GM12878 (cell line): ENCODE results near the gene CLCNKA. TPM values are rescaled to one million over a fixed set of nuclear protein-coding genes. Genes with fewer than 3 reads are reported as not detected.
"Not testable (repeated sequence)": the region's sequence is repeated elsewhere in the genome, so short reads cannot be mapped to it uniquely, and the experiment has no call there.

Experiments
- ATAC-seq: fragments of 200-7000 bp; cut with Tn5 transposase; 3 replicates; pipeline ENCODE4 v1.9.1; 2020; ENCODE audit warnings: mild to moderate bottlenecking, moderate library complexity
- BruUV-seq: library from RNA; stranded (reverse); fragments of 400-500 nt; replicated peaks from 2 replicates; lab custom pipeline; 2021; lab: Mats Ljungman, UMichigan
- CTCF ChIA-PET: fragments of 300-600 bp; sonication (Branson Sonifier 250); formaldehyde crosslinking; extraction: SDS; loops from one replicate; lab custom pipeline; 2021; ENCODE audit warnings: inconsistent platforms; lab: Yijun Ruan, JAX
- POLR2A ChIA-PET: fragments of 350-600 bp; formaldehyde crosslinking; extraction: SDS; loops from one replicate; lab custom pipeline; 2021; ENCODE audit warnings: inconsistent platforms; lab: Charles Lee
- RAD21 ChIA-PET: fragments of 300-600 bp; sonication (Branson Sonifier 250); formaldehyde crosslinking; loops from one replicate; lab custom pipeline; 2023; ENCODE audit warnings: antibody characterized with exemption; ENCODE audit not compliant: unreplicated experiment; lab: Charles Lee
- SMC1A ChIA-PET: fragments of 300-600 bp; sonication (Branson Sonifier 250); formaldehyde crosslinking; loops from one replicate; lab custom pipeline; 2023; ENCODE audit not compliant: unreplicated experiment, uncharacterized antibody; lab: Charles Lee
- DNase-seq: peaks from one replicate; pipeline ENCODE4 v3.0.0-alpha.2; 2011; ENCODE audit warnings: low read depth, low spot score
- FAIRE-seq: peaks from 3 replicates; lab custom pipeline; 2011; peaks lifted over from hg19 to GRCh38; lab: Jason Lieb, UNC
- H2AFZ ChIP-seq: 2 replicates; pipeline ENCODE4 v1.6.0; 2011; ENCODE audit warnings: low read depth, low read length, control low read depth; ENCODE audit not compliant: control insufficient read depth
- H3K27ac ChIP-seq: 2 replicates; pipeline ENCODE4 v1.5.1; 2011; ENCODE audit warnings: control low read depth; ENCODE audit not compliant: control insufficient read depth, insufficient read depth
- H3K27me3 ChIP-seq, 2 experiments: replicated peaks in 1 of 2; 2 replicates each; pipeline versions ENCODE4 v1.6.0 to v1.6.1; 2011; ENCODE audit warnings: low read length in 1 of 2; ENCODE audit not compliant: control insufficient read depth in 2 of 2, insufficient read depth in 2 of 2
- H3K36me3 ChIP-seq, 2 experiments: 2 replicates each; pipeline ENCODE4 v1.5.1; 2011; ENCODE audit warnings: low read length in 1 of 2; ENCODE audit not compliant: control insufficient read depth in 2 of 2, insufficient read depth in 2 of 2
- H3K4me1 ChIP-seq: 2 replicates; pipeline ENCODE4 v1.6.1; 2011; ENCODE audit warnings: mild to moderate bottlenecking, low read length, moderate library complexity, mixed read lengths; ENCODE audit not compliant: control insufficient read depth, insufficient read depth
- H3K4me2 ChIP-seq: 2 replicates; pipeline ENCODE4 v1.6.0; 2011; ENCODE audit warnings: control low read depth; ENCODE audit not compliant: control insufficient read depth, insufficient read depth
- H3K4me3 ChIP-seq: fragments of 200-600 bp; sonication (generic); 2 replicates; pipeline ENCODE4 v1.5.1; 2016
- H3K79me2 ChIP-seq: 2 replicates; pipeline ENCODE4 v1.6.0; 2011; ENCODE audit warnings: low read length; ENCODE audit not compliant: control insufficient read depth, insufficient read depth
- H3K9ac ChIP-seq: 2 replicates; pipeline ENCODE4 v1.8.0; 2011; ENCODE audit warnings: low read length, control low read depth, mixed read lengths; ENCODE audit not compliant: control insufficient read depth, insufficient read depth
- H3K9me3 ChIP-seq: replicated peaks from 3 replicates; pipeline ENCODE4 v1.5.1; 2011; ENCODE audit warnings: mild to moderate bottlenecking, low read length; ENCODE audit not compliant: control insufficient read depth, insufficient read depth
- H4K20me1 ChIP-seq: 2 replicates; pipeline ENCODE4 v1.6.0; 2011; ENCODE audit not compliant: control insufficient read depth, insufficient read depth
- CHD1 ChIP-seq: IDR thresholded peaks from 2 replicates; pipeline ENCODE4 v1.6.1; 2012; ENCODE audit warnings: low read depth, low read length, improper control_type of control experiment
- PAX5 ChIP-seq: IDR thresholded peaks from 2 replicates; pipeline ENCODE4 v1.6.1; 2011; ENCODE audit warnings: low read depth, low read length, borderline replicate concordance
- SMAD1 ChIP-seq: fragments of 450-650 bp; IDR thresholded peaks from 2 replicates; pipeline ENCODE4 v1.6.1; 2018; ENCODE audit warnings: mild to moderate bottlenecking, low read depth; ENCODE audit not compliant: partially characterized antibody
- WGBS: methylation state at CpG from one replicate; pipeline ENCODE4 v1.1.6; 2016; ENCODE audit warnings: low lambda C conversion rate; ENCODE audit not compliant: insufficient replicate concordance, insufficient coverage; ENCODE audit errors: missing lambda C conversion rate; 5-methylcytosine and 5-hydroxymethylcytosine counted together
- in situ Hi-C: fragments of 300-500 bp; cut with MboI; formaldehyde crosslinking; loops from 9 replicates; pipeline ENCODE4 v1.14.3; 2018; ENCODE audit warnings: mixed read lengths
- intact Hi-C: fragments of 100-400 bp; cut with micrococcal nuclease; formaldehyde crosslinking; loops from one replicate; pipeline ENCODE4 v1.14.2; 2022; ENCODE audit not compliant: unreplicated experiment
- polyA plus RNA-seq, 11 experiments: library from polyadenylated mRNA; depleted of rRNA in 4 of 11; unstranded in 6 of 11; stranded (reverse) in 5 of 11; fragments of >200 nt; fragmentation: Nextera tagmentation in 4 of 11; fragmentation: Illumina TruSeq in 1 of 11; extraction: Ambion mirVana in 4 of 11; extraction: Trizol in 1 of 11; gene quantifications; 1 replicate in 1 of 11; 2 replicates in 10 of 11; pipeline versions ENCODE4 v1.2.1 to v1.2.3, GENCODE V29; 2011 to 2016; ENCODE audit warnings: inconsistent platforms in 2 of 11, missing spikeins in 2 of 11, low read depth in 1 of 11
- total RNA-seq, 4 experiments: library from RNA; depleted of rRNA in 3 of 4; stranded (reverse); fragments of >200 nt in 3 of 4; fragmentation: Illumina TruSeq in 1 of 4; extraction: Trizol in 1 of 4; gene quantifications; 2 replicates each; pipeline versions ENCODE4 v1.2.1 to v1.2.3, GENCODE V29; 2013 to 2021
- TF ChIP-seq, protein P1 (sequence below): fragments of 450-650 bp; IDR thresholded peaks from 2 replicates; pipeline ENCODE4 v1.6.1; 2017; ENCODE audit warnings: mild to moderate bottlenecking, moderate library complexity
- TF ChIP-seq, protein P2 (sequence below): fragments of 450-650 bp; IDR thresholded peaks from 2 replicates; pipeline ENCODE4 v1.6.1; 2018; ENCODE audit warnings: borderline replicate concordance, mild to moderate bottlenecking; ENCODE audit not compliant: partially characterized antibody

The CLCNKA gene
- total and polyA plus RNA-seq, 10 of the 15 experiments (the other 5 are each of a cell fraction or from before 2014, with no cell fraction given), result 0.02 to 0.15 (median 0.08) TPM; not detected in 6

DNA sequence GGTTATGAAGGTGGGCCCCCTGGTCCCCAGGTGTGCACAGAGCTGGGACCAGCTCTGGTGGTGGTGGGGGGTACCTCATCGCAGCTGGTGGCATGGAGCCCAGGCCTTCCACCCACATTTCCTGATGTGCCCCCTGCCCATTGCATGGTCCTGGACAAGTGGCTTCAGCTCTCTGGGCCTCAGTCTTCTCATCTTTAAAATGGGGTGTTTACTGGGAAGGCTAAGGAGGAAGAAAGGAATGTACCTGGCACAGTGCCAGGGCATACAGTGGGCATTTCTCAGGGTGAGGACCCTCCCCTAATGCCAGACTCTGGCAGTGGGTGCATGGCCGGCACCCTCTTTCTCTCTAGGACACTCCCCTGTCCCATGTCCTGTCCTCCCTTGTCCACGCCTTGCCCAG, 29.2 kb downstream of the CLCNKA start (continued):
- TF ChIP-seq SMAD1 (no peak), CHD1 (no peak), PAX5 (no peak)

DNA sequence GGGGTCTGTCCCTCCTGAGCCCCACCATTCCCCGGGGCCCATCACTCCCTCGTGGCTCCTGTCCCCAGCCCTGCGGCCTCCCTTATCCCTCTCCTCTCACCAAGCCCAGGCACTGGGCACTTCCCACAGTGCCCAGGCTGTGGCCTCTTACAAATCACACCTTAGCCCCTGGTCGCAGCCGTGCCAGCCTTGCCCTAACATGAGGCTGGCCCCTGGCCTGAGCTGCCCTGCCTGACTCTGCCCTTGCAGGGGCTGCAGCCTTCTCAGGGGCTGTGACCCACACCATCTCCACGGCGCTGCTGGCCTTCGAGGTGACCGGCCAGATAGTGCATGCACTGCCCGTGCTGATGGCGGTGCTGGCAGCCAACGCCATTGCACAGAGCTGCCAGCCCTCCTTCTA, 30.1 kb downstream of the CLCNKA start:
- ATAC-seq, H4K20me1 ChIP-seq, H3K27me3 ChIP-seq, H3K4me3 ChIP-seq, H3K4me1 ChIP-seq, FAIRE-seq, H3K4me2 ChIP-seq, SMC1A ChIA-PET, in situ Hi-C loops, BruUV-seq, RAD21 ChIA-PET, H2AFZ ChIP-seq, CTCF ChIA-PET, H3K9me3 ChIP-seq, H3K9ac ChIP-seq, H3K36me3 ChIP-seq, DNase-seq, H3K79me2 ChIP-seq, H3K27ac ChIP-seq, POLR2A ChIA-PET: not testable (repeated sequence)
- 49% methylated on average over 12 of the region's 12 CpGs for WGBS
- intact Hi-C loops, result loop anchor here (10.0 kb wide), 1 partner anchor 107 kb away; no protein-coding TSS in a partner anchor

DNA sequence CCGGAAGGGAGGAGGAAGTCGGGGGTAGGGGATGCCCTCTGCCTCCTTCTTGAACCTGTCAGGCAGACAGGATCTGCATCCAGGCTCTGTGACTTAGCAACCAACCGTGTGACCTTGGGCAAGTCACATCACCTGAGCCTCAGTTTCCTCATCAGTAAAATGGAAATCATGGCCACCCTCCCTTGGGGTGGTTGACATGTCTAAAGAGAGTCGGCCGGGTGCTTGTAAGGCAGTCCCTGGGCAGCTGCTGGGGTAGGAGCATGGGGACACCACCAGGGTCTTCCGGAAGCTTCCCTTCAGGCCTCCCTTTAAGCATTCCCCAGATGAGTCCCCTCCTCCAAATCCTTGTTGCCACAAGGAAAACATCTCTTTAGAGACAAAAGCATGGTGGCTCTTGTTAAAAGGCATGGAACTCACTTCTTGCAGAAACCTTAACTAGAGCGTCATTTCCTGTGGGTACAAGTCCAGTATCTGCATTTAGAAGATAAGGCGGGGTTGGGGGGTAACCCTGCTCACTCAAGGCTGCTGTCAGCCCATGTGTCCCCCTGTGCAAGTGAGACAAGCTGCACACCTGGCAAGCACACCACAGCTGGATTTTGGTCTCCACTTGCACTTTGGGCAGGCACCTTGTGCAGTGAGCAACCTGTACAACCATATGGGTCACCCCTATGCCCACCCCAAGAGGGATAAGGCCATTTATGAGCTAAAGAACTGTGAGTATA, 32.1 kb downstream of the CLCNKA start:
- H3K27ac ChIP-seq, result no peak overlapping the region
- H2AFZ ChIP-seq, result no peak overlapping the region
- H3K9ac ChIP-seq, result no peak overlapping the region
- no peaks in the 10 kb centered on the region for H4K20me1 ChIP-seq
- POLR2A ChIA-PET, result no interaction called here
- no TSS peak for BruUV-seq
- intact Hi-C loops, result loop anchor here (10.0 kb wide), 1 partner anchor 109 kb away; no protein-coding TSS in a partner anchor
- CTCF ChIA-PET, result interaction anchor here (1.1 to 5.5 kb wide), 7 partner anchors 10 to 260 kb away, joined by 3 to 81 read pairs (median 4); no protein-coding TSS in a partner anchor
- H3K4me3 ChIP-seq, result no peak overlapping the region
- ATAC-seq, result no peak
- SMC1A ChIA-PET, result interaction anchor here (0.8 to 3.5 kb wide), 3 partner anchors 43 to 48 kb away, joined by 3 to 17 read pairs (median 12); no protein-coding TSS in a partner anchor
- no peaks in the 10 kb centered on the region for H3K79me2 ChIP-seq
- FAIRE-seq, result no peak
- RAD21 ChIA-PET, result interaction anchor here (0.6 to 1.3 kb wide), 3 partner anchors 39 to 249 kb away, joined by 3 read pairs; no protein-coding TSS in a partner anchor
- no peak overlapping the region for H3K4me2 ChIP-seq
- no peaks in the 10 kb centered on the region for H3K9me3 ChIP-seq
- 46% methylated on average over 5 of the region's 8 CpGs for WGBS
- no peak for DNase-seq
- no peaks in the 10 kb centered on the region; a peak in 1 of 4 replicates for H3K27me3 ChIP-seq
- H3K4me1 ChIP-seq, result no peaks in the 10 kb centered on the region
- in situ Hi-C loops, result no loop called here
- H3K36me3 ChIP-seq, result no peaks in the 10 kb centered on the region
- TF ChIP-seq, protein P1, sequence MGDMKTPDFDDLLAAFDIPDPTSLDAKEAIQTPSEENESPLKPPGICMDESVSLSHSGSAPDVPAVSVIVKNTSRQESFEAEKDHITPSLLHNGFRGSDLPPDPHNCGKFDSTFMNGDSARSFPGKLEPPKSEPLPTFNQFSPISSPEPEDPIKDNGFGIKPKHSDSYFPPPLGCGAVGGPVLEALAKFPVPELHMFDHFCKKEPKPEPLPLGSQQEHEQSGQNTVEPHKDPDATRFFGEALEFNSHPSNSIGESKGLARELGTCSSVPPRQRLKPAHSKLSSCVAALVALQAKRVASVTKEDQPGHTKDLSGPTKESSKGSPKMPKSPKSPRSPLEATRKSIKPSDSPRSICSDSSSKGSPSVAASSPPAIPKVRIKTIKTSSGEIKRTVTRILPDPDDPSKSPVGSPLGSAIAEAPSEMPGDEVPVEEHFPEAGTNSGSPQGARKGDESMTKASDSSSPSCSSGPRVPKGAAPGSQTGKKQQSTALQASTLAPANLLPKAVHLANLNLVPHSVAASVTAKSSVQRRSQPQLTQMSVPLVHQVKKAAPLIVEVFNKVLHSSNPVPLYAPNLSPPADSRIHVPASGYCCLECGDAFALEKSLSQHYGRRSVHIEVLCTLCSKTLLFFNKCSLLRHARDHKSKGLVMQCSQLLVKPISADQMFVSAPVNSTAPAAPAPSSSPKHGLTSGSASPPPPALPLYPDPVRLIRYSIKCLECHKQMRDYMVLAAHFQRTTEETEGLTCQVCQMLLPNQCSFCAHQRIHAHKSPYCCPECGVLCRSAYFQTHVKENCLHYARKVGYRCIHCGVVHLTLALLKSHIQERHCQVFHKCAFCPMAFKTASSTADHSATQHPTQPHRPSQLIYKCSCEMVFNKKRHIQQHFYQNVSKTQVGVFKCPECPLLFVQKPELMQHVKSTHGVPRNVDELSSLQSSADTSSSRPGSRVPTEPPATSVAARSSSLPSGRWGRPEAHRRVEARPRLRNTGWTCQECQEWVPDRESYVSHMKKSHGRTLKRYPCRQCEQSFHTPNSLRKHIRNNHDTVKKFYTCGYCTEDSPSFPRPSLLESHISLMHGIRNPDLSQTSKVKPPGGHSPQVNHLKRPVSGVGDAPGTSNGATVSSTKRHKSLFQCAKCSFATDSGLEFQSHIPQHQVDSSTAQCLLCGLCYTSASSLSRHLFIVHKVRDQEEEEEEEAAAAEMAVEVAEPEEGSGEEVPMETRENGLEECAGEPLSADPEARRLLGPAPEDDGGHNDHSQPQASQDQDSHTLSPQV, result no peak
- TF ChIP-seq, protein P2, sequence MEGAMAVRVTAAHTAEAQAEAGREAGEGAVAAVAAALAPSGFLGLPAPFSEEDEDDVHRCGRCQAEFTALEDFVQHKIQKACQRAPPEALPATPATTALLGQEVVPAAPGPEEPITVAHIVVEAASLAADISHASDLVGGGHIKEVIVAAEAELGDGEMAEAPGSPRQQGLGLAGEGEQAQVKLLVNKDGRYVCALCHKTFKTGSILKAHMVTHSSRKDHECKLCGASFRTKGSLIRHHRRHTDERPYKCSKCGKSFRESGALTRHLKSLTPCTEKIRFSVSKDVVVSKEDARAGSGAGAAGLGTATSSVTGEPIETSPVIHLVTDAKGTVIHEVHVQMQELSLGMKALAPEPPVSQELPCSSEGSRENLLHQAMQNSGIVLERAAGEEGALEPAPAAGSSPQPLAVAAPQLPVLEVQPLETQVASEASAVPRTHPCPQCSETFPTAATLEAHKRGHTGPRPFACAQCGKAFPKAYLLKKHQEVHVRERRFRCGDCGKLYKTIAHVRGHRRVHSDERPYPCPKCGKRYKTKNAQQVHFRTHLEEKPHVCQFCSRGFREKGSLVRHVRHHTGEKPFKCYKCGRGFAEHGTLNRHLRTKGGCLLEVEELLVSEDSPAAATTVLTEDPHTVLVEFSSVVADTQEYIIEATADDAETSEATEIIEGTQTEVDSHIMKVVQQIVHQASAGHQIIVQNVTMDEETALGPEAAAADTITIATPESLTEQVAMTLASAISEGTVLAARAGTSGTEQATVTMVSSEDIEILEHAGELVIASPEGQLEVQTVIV, result no peak
